Panc1 (cell line): ENCODE data around the gene UNC80. TPM values are rescaled to one million over a fixed set of nuclear protein-coding genes. Genes with fewer than 3 reads are reported as not detected.

Experiments
- ATAC-seq: fragments of 200-7000 bp; cut with Tn5 transposase; 2 replicates; pipeline ENCODE4 v1.9.1; 2020; ENCODE audit warnings: mild to moderate bottlenecking, moderate library complexity
- BruUV-seq: library from RNA; stranded (reverse); fragments of 400-500 nt; replicated peaks from 2 replicates; lab custom pipeline; 2021; lab: Mats Ljungman, UMichigan
- CTCF ChIA-PET: fragments of 300-600 bp; sonication (Branson Sonifier 250); formaldehyde crosslinking; loops from one replicate; lab custom pipeline; 2022; ENCODE audit warnings: antibody characterized with exemption; lab: Charles Lee
- POLR2A ChIA-PET: fragments of 300-600 bp; sonication (Branson Sonifier 250); formaldehyde crosslinking; loops from one replicate; lab custom pipeline; 2022; ENCODE audit warnings: antibody characterized with exemption; lab: Charles Lee
- DNase-seq: peaks from one replicate; pipeline ENCODE4 v3.0.0-alpha.2; 2010; ENCODE audit warnings: low read depth, low spot score
- H3K27ac ChIP-seq: 2 replicates; pipeline ENCODE4 v1.5.1; 2011; ENCODE audit warnings: mild to moderate bottlenecking, low read length, inconsistent platforms
- H3K27me3 ChIP-seq: fragments of 200-500 bp; sonication (Bioruptor generic); 2 replicates; pipeline ENCODE4 v1.6.0; 2014; ENCODE audit warnings: low read length, inconsistent platforms; ENCODE audit not compliant: control insufficient read depth, insufficient read depth
- H3K36me3 ChIP-seq: fragments of 200-500 bp; sonication (Bioruptor generic); 2 replicates; pipeline ENCODE4 v1.5.1; 2014; ENCODE audit warnings: inconsistent platforms, mild to moderate bottlenecking, low read length, moderate library complexity; ENCODE audit not compliant: control insufficient read depth, insufficient read depth
- H3K4me1 ChIP-seq: 2 replicates; pipeline ENCODE4 v1.5.1; 2011; ENCODE audit warnings: inconsistent platforms, mild to moderate bottlenecking, low read length, moderate library complexity; ENCODE audit not compliant: control insufficient read depth, insufficient read depth
- H3K4me3 ChIP-seq, 2 experiments: 2 replicates each; pipeline ENCODE4 v1.5.1; 2011 to 2012; ENCODE audit warnings: low read depth in 2 of 2, low read length in 2 of 2, mild to moderate bottlenecking in 2 of 2, inconsistent platforms in 1 of 2, moderate library complexity in 1 of 2
- H3K9me3 ChIP-seq: fragments of 200-500 bp; sonication (Bioruptor generic); 2 replicates; pipeline ENCODE4 v1.5.1; 2014; ENCODE audit warnings: low read depth, mild to moderate bottlenecking, inconsistent platforms, low read length, moderate library complexity; ENCODE audit not compliant: control insufficient read depth, insufficient read depth
- POLR2AphosphoS5 ChIP-seq: IDR thresholded peaks from 2 replicates; pipeline ENCODE4 v1.6.1; 2012; ENCODE audit warnings: mild to moderate bottlenecking, low read depth, low read length, moderate library complexity
- SIN3A ChIP-seq: IDR thresholded peaks from 2 replicates; pipeline ENCODE4 v1.6.1; 2012; ENCODE audit warnings: low read depth, mild to moderate bottlenecking, low read length, moderate library complexity, borderline replicate concordance; ENCODE audit not compliant: insufficient read depth
- TCF7L2 ChIP-seq: IDR thresholded peaks from 2 replicates; pipeline ENCODE4 v1.6.1; 2011; ENCODE audit warnings: mild to moderate bottlenecking, low read depth, low read length, inconsistent platforms
- in situ Hi-C: cut with HindIII; loops from 2 replicates; pipeline ENCODE4 v1.10.0; 2016; ENCODE audit warnings: low sequenced_read_pairs, low pct_unique_long_range_greater_than_20kb
- intact Hi-C: fragments of 100-400 bp; cut with micrococcal nuclease; formaldehyde crosslinking; loops from one replicate; pipeline ENCODE4 v1.10.0; 2022; ENCODE audit not compliant: unreplicated experiment
- total RNA-seq: library from RNA; stranded (reverse); gene quantifications from one replicate; pipeline ENCODE4 v1.2.1, GENCODE V29; 2021; ENCODE audit not compliant: unreplicated experiment
- TF ChIP-seq, protein P1 (sequence below): fragments of 450-650 bp; IDR thresholded peaks from 2 replicates; pipeline ENCODE4 v1.5.1; 2017; ENCODE audit warnings: mild to moderate bottlenecking
- TF ChIP-seq, protein P2 (sequence below), 2 experiments: IDR thresholded peaks; 2 replicates each; pipeline ENCODE4 v1.6.1; 2011 to 2012; ENCODE audit warnings: low read depth in 2 of 2, control low read depth in 1 of 2, low read length in 1 of 2, mild to moderate bottlenecking in 1 of 2, moderate library complexity in 1 of 2; ENCODE audit not compliant: insufficient read depth in 1 of 2

UNC80 gene
- total RNA-seq, 1 experiment from 2014 or later: 0.08 TPM

DNA sequence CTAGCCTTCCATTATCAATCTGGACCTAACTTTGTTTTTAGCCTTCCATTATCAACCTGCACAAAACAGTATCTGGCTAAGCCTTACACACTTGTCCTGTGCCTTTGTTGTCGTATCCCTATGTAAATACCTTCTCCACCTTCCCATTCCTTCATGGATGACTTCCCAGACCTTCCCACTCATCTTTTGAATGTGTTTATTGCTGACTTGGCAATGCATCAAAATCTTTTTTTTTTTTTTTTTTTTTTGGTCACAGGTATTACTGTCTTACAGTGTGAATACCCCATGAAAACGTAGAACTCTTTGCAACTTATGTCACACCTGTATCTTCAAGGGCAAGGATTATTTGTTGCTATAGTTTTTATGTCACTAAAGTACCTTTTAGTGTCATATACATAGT is 256.5 kb downstream of the UNC80 start:
- Histone ChIP-seq H3K27ac (no peak overlapping the region), H3K27me3 (no peaks in the 10 kb centered on the region), H3K36me3 (peaks cover 24% of the 10 kb centered on the region), H3K4me1 (no peaks in the 10 kb centered on the region), H3K9me3 (no peaks in the 10 kb centered on the region), H3K4me3 (no peak overlapping the region)
- no peak for DNase-seq
- no TSS peak for BruUV-seq
- TF ChIP-seq, protein P1, sequence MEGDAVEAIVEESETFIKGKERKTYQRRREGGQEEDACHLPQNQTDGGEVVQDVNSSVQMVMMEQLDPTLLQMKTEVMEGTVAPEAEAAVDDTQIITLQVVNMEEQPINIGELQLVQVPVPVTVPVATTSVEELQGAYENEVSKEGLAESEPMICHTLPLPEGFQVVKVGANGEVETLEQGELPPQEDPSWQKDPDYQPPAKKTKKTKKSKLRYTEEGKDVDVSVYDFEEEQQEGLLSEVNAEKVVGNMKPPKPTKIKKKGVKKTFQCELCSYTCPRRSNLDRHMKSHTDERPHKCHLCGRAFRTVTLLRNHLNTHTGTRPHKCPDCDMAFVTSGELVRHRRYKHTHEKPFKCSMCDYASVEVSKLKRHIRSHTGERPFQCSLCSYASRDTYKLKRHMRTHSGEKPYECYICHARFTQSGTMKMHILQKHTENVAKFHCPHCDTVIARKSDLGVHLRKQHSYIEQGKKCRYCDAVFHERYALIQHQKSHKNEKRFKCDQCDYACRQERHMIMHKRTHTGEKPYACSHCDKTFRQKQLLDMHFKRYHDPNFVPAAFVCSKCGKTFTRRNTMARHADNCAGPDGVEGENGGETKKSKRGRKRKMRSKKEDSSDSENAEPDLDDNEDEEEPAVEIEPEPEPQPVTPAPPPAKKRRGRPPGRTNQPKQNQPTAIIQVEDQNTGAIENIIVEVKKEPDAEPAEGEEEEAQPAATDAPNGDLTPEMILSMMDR: no peak
- TF ChIP-seq, protein P2, sequence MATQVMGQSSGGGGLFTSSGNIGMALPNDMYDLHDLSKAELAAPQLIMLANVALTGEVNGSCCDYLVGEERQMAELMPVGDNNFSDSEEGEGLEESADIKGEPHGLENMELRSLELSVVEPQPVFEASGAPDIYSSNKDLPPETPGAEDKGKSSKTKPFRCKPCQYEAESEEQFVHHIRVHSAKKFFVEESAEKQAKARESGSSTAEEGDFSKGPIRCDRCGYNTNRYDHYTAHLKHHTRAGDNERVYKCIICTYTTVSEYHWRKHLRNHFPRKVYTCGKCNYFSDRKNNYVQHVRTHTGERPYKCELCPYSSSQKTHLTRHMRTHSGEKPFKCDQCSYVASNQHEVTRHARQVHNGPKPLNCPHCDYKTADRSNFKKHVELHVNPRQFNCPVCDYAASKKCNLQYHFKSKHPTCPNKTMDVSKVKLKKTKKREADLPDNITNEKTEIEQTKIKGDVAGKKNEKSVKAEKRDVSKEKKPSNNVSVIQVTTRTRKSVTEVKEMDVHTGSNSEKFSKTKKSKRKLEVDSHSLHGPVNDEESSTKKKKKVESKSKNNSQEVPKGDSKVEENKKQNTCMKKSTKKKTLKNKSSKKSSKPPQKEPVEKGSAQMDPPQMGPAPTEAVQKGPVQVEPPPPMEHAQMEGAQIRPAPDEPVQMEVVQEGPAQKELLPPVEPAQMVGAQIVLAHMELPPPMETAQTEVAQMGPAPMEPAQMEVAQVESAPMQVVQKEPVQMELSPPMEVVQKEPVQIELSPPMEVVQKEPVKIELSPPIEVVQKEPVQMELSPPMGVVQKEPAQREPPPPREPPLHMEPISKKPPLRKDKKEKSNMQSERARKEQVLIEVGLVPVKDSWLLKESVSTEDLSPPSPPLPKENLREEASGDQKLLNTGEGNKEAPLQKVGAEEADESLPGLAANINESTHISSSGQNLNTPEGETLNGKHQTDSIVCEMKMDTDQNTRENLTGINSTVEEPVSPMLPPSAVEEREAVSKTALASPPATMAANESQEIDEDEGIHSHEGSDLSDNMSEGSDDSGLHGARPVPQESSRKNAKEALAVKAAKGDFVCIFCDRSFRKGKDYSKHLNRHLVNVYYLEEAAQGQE (IDR thresholded peaks at IDR 0.05; ENCODE audit: insufficient read depth in 1 of 2, low read depth in 2 of 2, low read length in 1 of 2): no peak
- TF ChIP-seq TCF7L2 (no peak), POLR2AphosphoS5 (no peak), SIN3A (no peak)
- no peak for ATAC-seq
- intact Hi-C loops (no loop called here), in situ Hi-C loops (no loop called here)
- POLR2A ChIA-PET: no interaction called here
- CTCF ChIA-PET: no interaction called here

DNA sequence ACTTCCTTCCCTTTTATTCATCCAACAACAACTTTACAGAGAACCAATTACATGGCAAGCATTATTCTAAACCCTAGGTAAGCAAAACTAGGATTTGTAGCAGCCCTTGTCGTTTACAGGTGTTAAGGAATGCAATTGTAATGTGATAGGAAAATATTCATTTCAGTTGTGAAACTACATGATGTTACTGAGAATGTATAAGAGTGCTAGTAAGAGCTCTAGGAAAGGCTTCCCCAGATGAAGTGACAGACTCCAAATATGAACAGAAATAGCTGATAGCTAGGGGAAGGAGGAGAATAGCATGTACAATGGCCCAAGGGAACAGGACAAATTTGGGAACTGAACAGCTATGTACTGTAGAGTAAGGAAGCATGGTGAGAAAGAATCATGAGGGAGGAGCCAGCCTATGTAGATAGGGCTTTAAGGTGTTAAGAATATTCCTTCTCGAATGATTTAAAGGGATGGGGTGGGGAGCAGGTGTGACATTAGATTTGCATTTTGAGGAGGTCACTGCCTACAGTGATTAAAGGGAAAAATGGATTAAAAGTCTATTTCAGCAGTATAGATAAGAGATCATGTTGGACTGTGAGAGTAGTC is 262.6 kb downstream of the UNC80 start:
- ATAC-seq (peak; percentile 53), DNase-seq (no peak)
- no peak for TF ChIP-seq TCF7L2
- no peak for TF ChIP-seq SIN3A
- TF ChIP-seq, protein P2 (IDR thresholded peaks at IDR 0.05; ENCODE audit: insufficient read depth in 1 of 2, low read depth in 2 of 2, low read length in 1 of 2): no peak
- TF ChIP-seq, protein P1: no peak
- no peak for TF ChIP-seq POLR2AphosphoS5

More for the DNA sequence above, 262.6 kb downstream of the UNC80 start:
- in situ Hi-C loops (no loop called here), intact Hi-C loops (no loop called here)
- Histone ChIP-seq H3K27ac (no peak overlapping the region), H3K27me3 (no peaks in the 10 kb centered on the region), H3K36me3 (peaks cover 3% of the 10 kb centered on the region; the same call in 1 of the 2 replicates), H3K4me3 (no peak overlapping the region), H3K4me1 (no peaks in the 10 kb centered on the region), H3K9me3 (no peaks in the 10 kb centered on the region)
- ChIA-PET CTCF (no interaction called here), POLR2A (no interaction called here)
- no TSS peak for BruUV-seq
